Right renal cortex interstitium (tissue), 3 donors: ENCODE measurements around the gene EID1. TPM values are rescaled to one million over a fixed set of nuclear protein-coding genes. Genes with fewer than 3 reads are reported as not detected.
"Not testable (repeated sequence)": the region's sequence is repeated elsewhere in the genome, so short reads cannot be mapped to it uniquely, and the experiment has no call there.

Experiments used
- DNase-seq, 3 donors: peaks; one replicate each; pipeline ENCODE4 v3.0.0-alpha.2; 2013; ENCODE audit warnings: low read depth in 3 of 3, low spot score in 2 of 3
- polyA plus RNA-seq, 3 donors: library from polyadenylated mRNA; unstranded; fragments of 120-200 nt; gene quantifications; one replicate each; pipeline ENCODE4 v1.2.1, GENCODE V29; 2013; ENCODE audit not compliant: insufficient read length in 3 of 3

EID1 gene, protein sequence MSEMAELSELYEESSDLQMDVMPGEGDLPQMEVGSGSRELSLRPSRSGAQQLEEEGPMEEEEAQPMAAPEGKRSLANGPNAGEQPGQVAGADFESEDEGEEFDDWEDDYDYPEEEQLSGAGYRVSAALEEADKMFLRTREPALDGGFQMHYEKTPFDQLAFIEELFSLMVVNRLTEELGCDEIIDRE
- 100 to 1,000 TPM; 299 to 351 (median 313) TPM for polyA plus RNA-seq

DNA sequence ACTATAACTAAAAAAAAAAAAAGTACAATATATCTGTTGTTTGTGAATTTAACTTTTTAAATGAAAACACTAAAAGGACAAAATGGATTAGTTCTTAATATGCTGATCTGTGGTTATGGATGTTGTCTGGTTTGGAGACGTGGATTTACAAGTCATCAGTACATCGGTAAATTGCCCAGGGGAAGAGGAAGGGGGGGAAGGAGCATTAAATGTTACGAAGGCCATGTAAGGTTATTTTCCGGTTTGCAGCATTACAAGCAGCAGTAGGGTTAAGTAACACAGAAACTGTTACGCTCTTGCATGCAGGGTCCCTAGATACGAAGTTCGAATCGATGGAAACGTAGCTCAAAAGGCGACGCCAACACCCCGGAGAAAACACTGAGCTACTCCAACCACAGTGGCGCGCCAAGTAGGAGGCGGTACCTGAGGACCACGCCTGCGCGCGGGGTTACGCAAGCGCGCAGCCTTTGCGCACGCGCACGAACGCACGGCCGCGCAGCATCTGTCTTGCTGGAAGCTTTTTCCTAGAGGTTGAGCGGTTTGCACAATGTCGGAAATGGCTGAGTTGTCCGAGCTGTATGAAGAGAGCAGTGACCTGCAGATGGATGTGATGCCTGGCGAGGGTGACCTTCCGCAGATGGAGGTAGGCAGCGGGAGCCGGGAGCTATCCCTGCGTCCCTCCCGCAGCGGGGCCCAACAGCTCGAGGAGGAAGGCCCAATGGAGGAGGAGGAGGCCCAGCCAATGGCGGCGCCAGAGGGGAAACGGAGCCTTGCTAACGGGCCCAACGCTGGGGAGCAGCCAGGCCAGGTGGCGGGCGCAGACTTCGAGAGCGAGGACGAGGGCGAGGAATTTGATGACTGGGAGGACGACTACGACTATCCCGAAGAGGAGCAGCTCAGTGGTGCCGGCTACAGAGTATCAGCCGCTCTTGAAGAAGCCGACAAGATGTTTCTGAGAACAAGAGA is at the start of gene EID1:
TSS of gene EID1 (plus strand) at position 505 of the 966 bp plus-strand sequence. CDS start at position 548, 43 bp downstream.
- peak; percentile 90 to 93 (median 93) for DNase-seq

DNA sequence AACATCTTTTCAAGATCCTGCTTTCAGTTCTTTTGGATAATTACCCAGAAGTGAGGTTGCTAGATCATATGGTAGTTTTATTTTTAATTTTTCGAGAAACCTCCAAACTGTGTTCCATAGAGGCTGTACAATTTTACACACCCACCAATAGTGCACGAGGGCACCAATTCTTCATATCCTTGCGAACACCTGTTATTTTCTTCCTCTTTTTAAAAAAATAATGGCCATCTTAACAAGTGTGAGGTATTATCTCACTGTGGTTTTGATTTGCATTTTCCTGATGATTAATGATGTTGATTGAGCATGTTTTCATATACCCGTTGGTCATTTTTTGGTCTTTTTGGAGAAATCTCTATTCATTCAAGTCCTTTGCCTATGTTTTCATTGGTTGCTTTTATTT is 49.5 kb upstream of the EID1 start:
- DNase-seq: no peak

DNA sequence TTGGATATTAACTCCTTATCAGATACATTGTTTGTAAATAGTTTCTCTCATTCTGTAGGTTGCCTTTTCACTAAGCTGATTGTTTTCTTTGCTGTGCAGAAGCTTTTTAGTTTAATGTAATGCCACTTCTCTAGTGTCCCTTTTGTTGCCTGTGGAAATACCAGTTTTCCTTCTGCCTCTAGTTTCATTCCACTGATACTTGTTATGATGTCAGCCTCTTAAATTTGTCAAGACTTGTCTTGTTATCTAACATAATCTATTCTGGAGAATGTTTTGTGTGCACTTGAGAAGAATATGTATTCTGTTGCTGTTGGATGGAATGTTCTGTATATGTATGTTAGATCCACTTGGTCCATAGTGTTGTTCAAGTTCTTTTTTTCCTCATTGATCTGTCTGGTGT is 49.0 kb upstream of the EID1 start:
- DNase-seq: no peak

DNA sequence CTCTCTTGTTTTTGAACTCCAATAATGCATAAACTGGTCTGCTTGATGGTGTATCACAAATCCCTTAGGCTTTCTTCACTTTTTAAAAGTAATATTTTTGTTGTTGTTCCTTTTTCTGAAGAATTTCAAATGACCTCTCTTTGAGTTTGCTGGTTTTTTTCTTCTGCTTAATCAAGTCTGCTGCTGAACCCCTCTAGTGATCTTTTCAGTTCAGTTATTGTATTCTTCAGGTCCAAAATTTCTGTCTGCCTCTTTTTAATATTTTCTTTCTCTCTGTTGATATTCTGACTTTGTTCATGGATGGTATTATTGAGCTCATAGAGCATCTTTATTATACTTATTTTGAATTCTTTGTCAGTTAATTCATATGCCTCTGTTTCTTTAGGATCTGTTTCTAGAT is 45.3 kb upstream of the EID1 start:
- no peak for DNase-seq

DNA sequence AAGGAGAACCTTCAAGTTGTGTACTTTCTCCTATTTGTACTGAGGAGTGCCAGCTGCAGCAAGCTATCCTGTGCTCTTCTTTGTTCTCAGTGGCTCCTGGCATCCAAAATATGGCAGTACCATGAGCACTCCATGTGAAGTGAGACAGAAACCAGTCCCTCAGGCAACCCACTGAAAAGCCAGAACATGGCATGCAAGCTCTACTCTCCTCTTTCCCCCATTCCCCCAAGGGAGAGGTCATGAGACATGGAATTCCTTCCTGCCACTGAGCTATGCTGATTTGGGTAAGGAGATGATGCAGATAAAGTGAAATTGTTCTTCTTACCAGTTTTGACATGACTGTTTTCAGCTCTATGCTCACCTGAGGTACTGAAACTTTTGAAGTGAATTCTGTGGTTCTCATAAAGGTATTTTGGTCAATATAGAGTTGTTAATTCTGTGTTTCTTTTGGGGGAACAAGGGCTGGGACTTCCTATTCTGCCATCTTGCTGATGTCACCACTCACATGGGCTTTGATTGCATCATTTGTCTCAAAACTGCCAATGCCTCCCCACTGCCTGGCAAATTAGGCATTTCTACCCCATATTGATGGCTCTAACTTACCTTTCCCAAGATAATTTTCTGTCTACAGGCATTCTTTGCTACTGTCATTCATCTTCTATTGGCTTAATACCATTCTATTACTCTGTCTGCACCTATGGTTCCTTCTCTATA is 44.3 kb upstream of the EID1 start:
- DNase-seq: no peak

DNA sequence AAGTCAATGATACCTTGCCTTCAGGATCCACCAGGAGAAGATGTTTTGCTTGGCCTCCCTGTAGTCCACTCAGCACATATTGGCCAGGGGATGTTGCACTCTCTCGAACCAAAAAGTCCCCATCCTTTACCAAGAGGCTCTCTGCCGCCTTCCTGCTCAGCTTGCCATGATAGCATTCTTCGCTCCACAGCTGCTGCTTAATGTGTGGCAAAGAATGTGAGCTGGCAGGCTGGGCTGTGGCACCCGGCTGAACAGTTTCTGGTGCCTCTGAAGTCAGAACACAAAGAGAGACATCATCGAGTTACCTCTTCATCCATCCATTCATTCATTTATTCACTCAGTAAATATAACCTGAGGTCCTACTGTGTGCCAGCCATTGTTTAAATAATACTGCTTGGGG is 43.2 kb upstream of the EID1 start:
- no peak for DNase-seq

DNA sequence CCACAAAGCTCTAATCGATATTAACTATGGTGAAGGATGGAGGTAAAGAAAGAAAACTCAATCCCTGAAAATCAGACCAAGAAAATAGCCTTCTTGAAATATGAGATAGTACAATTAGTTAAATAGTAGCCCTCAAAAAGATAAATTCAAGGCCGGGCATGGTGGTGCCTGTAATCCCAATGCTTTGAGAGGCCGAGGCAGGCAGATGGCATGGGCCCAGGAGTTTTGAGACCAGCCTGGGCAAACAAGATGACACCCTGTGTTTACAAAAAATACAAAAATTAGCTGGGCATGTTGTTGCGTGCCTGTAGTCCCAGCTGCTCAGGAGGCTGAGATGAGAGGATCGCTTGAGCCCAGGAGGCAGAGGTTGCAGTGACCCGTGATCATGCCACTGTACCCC is 35.4 kb upstream of the EID1 start:
- no peak for DNase-seq

DNA sequence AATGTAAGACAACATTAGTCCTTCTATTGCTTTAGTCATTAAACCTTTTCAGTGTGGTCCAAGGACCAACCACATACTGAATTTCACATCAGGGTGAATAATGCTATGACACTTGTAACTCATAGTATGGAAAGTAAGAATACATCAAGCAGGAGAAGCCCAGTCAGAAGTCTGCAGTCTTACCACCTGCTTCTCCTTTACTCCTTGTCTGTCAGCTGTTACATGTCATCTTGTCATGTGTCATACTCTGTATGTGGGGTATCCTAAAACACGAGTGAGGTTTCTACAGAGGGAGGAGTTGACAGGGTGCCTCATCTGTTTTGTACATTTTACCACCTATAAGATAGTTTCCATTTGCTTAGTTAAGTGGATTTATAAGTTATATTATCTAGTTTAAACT is 32.8 kb upstream of the EID1 start:
- no peak for DNase-seq

DNA sequence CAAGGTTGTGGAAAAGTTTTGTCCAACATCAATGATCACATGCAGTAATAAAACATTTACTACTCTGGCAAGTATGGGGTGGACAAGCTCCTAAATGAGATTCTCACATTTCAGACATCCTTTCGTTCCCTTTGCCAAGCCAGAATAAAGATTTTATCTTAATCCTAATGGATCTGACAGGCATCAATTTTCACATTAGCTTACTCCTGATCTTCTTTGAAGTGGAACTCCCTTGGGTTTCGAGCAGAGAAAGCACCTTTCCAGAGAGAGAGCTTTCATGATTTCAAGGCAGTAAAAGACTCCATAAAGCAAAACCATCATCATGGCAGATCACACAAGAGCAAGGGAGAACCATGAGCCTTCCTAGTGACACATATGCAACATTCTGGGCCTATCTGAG is 27.3 kb upstream of the EID1 start:
- DNase-seq: no peak

DNA sequence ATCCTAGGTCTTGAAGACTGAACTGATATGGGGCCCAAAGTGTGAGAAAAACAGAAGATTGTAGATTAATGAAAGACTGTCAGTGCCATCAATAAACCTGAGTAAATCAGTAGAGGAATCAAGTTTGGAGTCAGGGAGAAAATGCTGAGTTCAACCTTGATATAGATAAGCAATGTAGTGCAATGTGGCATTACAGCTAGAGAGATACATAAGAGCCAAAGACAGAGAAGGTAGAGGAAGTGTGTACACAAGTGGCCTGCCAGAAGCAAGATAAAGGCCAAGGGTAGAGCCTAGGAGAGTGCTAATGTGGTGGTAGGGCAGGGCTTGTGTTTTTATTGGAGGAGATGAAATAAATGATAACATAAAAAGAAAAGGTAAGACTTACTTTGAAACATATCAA is 26.0 kb upstream of the EID1 start:
- no peak for DNase-seq

DNA sequence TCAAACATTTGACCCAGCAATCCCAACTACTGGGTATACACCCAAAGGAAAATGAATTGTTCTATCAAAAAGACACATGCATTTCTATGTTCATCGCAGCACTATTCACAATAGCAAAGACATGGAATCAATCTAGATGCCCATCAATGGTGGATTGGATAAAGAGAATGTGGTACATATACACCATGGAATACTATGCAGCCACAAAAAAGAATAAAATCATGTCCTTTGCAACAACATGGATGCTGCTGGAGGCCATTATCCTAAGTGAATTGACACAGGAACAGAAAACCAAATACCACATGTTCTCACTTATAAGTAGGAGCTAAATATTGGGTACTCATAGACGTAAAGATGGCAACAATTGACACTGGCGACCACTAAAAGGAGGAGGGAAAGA is 23.5 kb upstream of the EID1 start:
- not testable (repeated sequence) for DNase-seq

DNA sequence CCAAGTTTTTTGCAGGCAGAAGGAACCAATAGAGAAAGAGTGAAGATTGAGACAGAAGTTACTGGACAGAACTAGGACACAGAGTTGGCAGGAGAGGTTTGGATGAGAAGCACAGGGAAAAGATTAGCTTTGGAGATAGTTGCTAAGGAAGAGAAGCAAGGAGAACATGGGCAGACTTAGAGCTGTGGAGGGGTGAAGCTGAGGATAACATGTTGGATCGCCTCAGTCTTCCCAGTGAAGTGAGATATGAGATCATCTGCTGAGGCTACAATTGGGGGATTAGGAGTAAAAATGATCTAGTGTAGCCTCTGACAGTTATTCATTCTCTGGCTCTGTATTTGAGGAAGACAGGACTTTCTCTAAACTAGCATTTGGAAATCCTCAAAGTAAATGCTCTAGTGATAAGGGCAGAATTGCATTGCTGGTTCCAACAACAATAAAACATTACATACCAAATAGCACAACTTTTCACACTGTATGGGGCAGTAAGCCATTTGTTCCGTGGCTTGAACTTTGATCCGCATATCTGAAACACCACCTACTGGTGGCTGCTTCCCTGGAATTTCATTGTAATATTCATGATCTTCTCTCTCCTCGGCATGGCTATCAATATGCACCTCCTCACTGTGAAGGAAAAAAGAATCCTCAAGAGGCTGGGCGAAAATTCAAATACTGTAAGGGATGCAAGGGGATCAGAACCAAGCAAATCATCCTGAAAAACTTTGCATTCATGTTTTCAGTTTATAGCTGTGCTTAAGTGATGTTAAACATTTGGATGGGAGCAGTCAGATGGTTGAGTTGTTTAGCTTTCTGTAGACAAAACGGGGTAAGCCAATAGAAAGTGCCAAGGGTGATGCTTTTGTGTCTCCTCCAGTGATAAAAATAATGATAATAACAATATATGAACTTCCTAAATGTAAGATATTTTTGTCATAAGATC is 22.2 kb upstream of the EID1 start:
- peak; percentile 42 to 58 (median 53) for DNase-seq

DNA sequence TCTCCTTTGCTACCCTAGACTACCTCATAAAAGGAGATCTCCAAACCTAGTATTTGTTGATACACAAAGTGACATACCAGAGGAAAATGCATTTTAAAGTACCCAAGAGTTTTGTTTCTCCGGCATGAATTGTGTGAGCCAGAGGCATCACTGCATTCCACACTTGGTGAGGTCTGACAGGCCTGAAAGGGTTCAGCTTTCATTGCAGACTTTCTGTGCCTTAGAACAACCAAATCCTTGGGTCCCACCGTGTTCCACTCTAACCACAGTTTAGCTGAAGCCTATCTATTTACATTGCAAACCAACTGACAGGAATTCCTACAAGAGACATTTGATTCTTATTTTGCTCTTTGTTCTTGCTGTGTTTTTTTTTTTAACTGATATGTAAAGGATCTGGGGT is 21.0 kb upstream of the EID1 start:
- no peak for DNase-seq

DNA sequence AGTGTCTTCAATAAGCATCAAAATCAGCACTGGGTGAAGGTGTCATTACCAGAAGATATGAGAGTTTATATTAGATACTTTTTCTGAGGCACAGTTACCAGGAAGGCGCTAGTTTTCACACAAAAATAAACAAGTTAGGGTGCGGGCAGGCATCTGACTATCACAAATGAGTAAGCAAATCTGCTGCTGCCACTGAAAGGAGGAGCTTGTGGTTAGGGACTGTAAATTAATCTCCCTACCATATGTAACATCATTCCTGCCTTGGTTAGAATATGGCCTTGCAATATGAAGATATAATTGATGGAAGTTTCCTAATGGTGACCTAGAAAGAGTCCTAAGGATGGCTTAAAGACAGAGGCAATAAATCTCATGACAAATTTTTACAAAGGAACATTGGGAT is 19.5 kb upstream of the EID1 start:
- no peak for DNase-seq

DNA sequence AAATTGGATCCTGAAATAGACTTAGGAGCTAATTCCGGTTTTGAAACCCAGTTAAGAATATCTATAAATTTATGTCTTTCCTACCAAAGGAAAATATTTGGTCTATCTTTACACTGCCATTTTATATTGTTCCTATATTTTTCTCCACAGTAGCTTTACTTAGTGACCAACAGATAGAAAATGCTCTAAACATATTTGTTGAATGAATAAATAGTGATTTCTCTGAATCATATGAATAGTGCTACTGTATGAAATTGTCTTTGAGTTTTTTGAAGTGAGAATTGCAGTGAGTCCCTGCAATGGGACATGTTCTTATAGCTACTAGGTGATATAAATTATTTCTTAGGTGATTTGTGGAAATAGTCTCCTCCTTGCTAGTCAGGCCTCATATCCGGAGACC is 18.5 kb upstream of the EID1 start:
- DNase-seq: no peak

DNA sequence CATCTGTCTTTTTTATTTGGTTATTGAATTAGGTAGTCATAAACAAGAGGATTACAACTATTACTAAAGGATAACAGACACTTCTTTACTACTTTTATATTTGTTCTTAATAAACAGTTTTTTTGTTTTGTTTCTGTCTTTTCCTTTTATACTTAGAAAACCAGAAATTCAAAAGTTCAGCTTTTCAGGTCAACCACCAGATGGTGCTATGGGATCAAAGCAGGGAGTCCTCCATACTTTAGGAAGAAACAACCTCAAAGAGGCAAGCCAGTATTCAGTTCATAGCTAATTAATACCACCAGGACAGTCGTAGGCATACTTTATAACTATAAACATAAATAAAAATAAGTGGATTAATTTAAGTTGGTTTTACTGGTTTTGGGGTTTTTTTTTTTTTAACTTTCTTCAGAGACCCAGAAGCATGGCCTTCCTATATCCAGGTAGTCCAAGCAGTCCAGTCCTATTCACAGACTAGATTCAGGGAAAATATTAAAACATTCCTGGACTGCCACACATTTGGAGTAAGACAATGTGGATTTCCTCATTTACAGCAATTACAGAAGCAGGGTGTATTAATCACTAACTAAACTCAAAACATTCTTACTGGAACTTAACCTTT is 16.0 kb upstream of the EID1 start:
- DNase-seq: peak in 2 of 3 donors; percentile 43 to 45

DNA sequence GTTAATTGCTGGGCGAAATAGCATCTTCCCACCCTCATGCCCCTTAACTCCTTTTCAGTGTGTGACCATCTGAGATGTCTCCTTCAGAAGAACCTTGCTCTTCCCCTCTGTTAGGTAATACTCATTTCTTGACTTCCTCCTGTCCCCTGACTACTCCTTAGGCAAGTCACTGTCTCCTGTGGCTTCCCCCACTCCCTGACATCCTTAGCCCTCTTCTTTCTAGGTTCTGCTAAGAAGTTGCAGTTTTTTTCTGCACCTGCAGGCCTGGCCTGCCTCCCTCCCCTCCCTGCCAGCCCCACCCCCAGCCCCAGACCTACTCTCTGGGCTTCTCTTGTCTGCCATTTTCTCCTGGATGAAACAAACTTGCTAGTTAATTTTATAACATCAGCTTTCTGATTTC is 15.2 kb upstream of the EID1 start:
- no peak for DNase-seq

DNA sequence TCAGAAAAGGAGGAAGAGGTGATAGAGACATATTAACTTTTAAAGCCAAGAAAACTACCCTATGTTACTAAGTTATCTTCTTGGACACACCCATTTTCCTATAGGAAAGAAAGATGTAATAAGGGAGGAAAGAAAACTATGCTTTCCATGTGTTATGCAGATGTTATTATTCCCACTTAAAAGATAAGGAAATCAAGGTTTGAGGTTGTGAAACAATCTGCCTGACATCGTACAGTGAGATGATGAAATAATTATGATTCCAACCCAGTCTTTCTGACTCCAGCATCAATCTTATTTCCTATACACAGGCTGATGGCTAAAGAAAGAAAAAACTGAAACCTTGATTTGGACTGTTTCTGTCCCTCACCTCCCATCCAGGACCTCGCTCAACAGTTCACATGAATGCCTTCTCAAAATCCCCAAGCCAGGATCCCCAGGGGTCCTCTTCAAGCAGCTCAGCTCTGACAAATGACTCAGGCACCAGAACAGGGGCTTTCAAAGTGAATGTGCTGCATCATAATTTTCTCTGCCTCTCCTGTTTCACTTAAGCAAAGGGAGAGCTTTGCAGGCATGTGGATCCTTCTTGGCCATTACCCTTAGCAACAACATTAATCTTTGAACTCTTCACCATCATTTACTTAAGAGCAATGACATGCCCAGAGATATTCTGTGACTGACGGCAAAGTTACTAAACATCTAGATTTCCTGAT is 12.4 kb upstream of the EID1 start:
- no peak for DNase-seq

DNA sequence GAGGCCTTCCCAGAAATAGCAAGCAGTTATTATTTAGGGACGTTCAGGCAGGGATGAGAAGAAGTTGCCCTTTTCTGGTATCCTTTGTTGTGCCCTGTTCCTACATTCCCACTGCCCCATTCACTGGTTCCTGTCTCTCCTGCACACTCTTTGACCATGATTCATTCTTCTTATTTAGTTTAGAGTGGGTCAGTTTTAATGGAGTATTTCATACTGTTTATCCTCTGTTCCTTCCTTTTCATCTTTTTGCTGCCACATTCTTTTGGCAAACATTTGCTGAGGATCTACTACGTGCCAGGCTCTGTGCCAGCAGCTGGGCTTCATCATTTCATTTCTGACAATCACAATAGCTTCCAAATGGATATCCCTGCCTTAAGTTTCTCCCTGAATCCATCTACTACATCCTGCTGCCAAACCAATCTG is 11.8 kb upstream of the EID1 start:
- DNase-seq: no peak
